K562 (cell line): ENCODE measurements around the gene LPIN1. TPM values are rescaled to one million over a fixed set of nuclear protein-coding genes. Genes with fewer than 3 reads are reported as not detected.

Experiments used
- CREB1 ChIP-seq, 2 experiments: sonication (generic) in 1 of 2; formaldehyde crosslinking in 1 of 2; IDR thresholded peaks; 2 replicates each; pipeline versions ENCODE4 v1.6.1 to v1.8.0; 2012 to 2022; ENCODE audit warnings: inconsistent platforms in 1 of 2, mild to moderate bottlenecking in 1 of 2, missing genetic modification reagents in 1 of 2, moderate library complexity in 1 of 2
- E2F6 ChIP-seq, 2 experiments: IDR thresholded peaks; 2 replicates each; pipeline ENCODE4 v1.6.1; 2011; ENCODE audit warnings: borderline replicate concordance in 1 of 2, control low read depth in 1 of 2, low read depth in 1 of 2, low read length in 1 of 2, mild to moderate bottlenecking in 1 of 2, mixed read lengths in 1 of 2, moderate library complexity in 1 of 2; ENCODE audit not compliant: insufficient read depth in 1 of 2, insufficient read length in 1 of 2, poor library complexity in 1 of 2, severe bottlenecking in 1 of 2; ENCODE audit errors: extremely low read depth in 1 of 2
- HCFC1 ChIP-seq: IDR thresholded peaks from 2 replicates; pipeline ENCODE4 v1.6.1; 2012; ENCODE audit warnings: low read depth, low read length, improper control_type of control experiment
- HDAC1 ChIP-seq, 2 experiments: fragments of 450-650 bp; IDR thresholded peaks; 2 replicates each; pipeline ENCODE4 v1.6.1; 2016 to 2017; ENCODE audit warnings: inconsistent platforms in 1 of 2, mild to moderate bottlenecking in 1 of 2, moderate library complexity in 1 of 2
- NEUROD1 ChIP-seq: fragments of 150-350 bp; IDR thresholded peaks from 2 replicates; pipeline ENCODE4 v1.6.1; 2014; ENCODE audit warnings: borderline replicate concordance, low read length, low read depth; ENCODE audit not compliant: partially characterized antibody
- PBX2 ChIP-seq, 2 experiments: IDR thresholded peaks in 1 of 2; conservative IDR thresholded peaks in 1 of 2; 2 replicates each; pipeline ENCODE4 v1.6.1; 2016; ENCODE audit warnings: low read depth in 2 of 2, mild to moderate bottlenecking in 1 of 2, missing compliant biosample characterization in 1 of 2, missing genetic modification characterization in 1 of 2, moderate library complexity in 1 of 2
- RB1 ChIP-seq: fragments of 450-650 bp; IDR thresholded peaks from 2 replicates; pipeline ENCODE4 v1.6.1; 2017; ENCODE audit warnings: low read depth, mild to moderate bottlenecking
- RBM39 ChIP-seq: fragments of 200-400 bp; formaldehyde crosslinking; optimal IDR thresholded peaks from 2 replicates; pipeline ENCODE3; 2018; ENCODE audit warnings: low read depth, low read length
- RCOR1 ChIP-seq, 2 experiments: IDR thresholded peaks; 2 replicates each; pipeline ENCODE4 v1.6.1; 2012; ENCODE audit warnings: low read depth in 2 of 2, low read length in 2 of 2, borderline replicate concordance in 1 of 2, improper control_type of control experiment in 1 of 2
- SIN3A ChIP-seq, 2 experiments: fragments of 150-350 bp in 1 of 2; IDR thresholded peaks; 2 replicates each; pipeline ENCODE4 v1.6.1; 2011 to 2016; ENCODE audit warnings: borderline replicate concordance in 2 of 2, low read depth in 2 of 2, low read length in 2 of 2, mild to moderate bottlenecking in 2 of 2, moderate library complexity in 2 of 2; ENCODE audit not compliant: control insufficient read depth in 1 of 2
- TAL1 ChIP-seq: fragments of 450-650 bp; IDR thresholded peaks from 2 replicates; pipeline ENCODE4 v1.6.1; 2016; ENCODE audit warnings: mild to moderate bottlenecking
- U2AF2 ChIP-seq: fragments of 200-400 bp; formaldehyde crosslinking; optimal IDR thresholded peaks from 2 replicates; pipeline ENCODE3; 2017; ENCODE audit warnings: low read depth, mild to moderate bottlenecking, low read length
- VEZF1 ChIP-seq: fragments of 200-800 bp; sonication (Bioruptor generic); IDR thresholded peaks from 2 replicates; pipeline ENCODE4 v1.6.1; 2017; ENCODE audit warnings: missing genetic modification characterization, missing compliant biosample characterization
- ZNF41 ChIP-seq: fragments of 250-450 bp; sonication (Bioruptor Pico); conservative IDR thresholded peaks from 2 replicates; pipeline ENCODE4 v1.4.0; 2020; ENCODE audit warnings: mild to moderate bottlenecking
- ZNF76 ChIP-seq: fragments of 250-450 bp; sonication (Bioruptor Pico); IDR thresholded peaks from 2 replicates; pipeline ENCODE4 v1.4.0; 2020; ENCODE audit warnings: mild to moderate bottlenecking, moderate library complexity, borderline replicate concordance
- polyA plus RNA-seq, 8 experiments: library from polyadenylated mRNA; depleted of rRNA in 4 of 8; stranded (reverse) in 5 of 8; unstranded in 3 of 8; fragments of >200 nt; fragmentation: Nextera tagmentation in 2 of 8; fragmentation: Illumina TruSeq in 1 of 8; extraction: Ambion mirVana in 2 of 8; extraction: Trizol in 1 of 8; gene quantifications; 2 replicates each; pipeline versions ENCODE4 v1.2.1 to v1.2.3, GENCODE V29; 2011 to 2014; ENCODE audit warnings: inconsistent platforms in 1 of 8, missing spikeins in 1 of 8
- total RNA-seq, 7 experiments: library from RNA; depleted of rRNA in 6 of 7; stranded (reverse); fragments of >200 nt in 6 of 7; fragmentation: Illumina TruSeq in 2 of 7; extraction: Trizol in 2 of 7; gene quantifications; 2 replicates each; pipeline versions ENCODE4 v1.2.1 to v1.2.3, GENCODE V29; 2011 to 2021; ENCODE audit warnings: low replicate concordance in 1 of 7
- TF ChIP-seq, protein P1 (sequence below): fragments of 250-450 bp; sonication (Bioruptor Pico); IDR thresholded peaks from 2 replicates; pipeline ENCODE4 v1.8.0; 2021; ENCODE audit warnings: borderline replicate concordance, mild to moderate bottlenecking, moderate library complexity; ENCODE audit not compliant: poor library complexity, severe bottlenecking

LPIN1 gene
- total and polyA plus RNA-seq, 9 of the 15 experiments (the other 6 are each of a cell fraction or from before 2014, with no cell fraction given), result 9.2 to 84.0 (median 27.8) TPM

DNA sequence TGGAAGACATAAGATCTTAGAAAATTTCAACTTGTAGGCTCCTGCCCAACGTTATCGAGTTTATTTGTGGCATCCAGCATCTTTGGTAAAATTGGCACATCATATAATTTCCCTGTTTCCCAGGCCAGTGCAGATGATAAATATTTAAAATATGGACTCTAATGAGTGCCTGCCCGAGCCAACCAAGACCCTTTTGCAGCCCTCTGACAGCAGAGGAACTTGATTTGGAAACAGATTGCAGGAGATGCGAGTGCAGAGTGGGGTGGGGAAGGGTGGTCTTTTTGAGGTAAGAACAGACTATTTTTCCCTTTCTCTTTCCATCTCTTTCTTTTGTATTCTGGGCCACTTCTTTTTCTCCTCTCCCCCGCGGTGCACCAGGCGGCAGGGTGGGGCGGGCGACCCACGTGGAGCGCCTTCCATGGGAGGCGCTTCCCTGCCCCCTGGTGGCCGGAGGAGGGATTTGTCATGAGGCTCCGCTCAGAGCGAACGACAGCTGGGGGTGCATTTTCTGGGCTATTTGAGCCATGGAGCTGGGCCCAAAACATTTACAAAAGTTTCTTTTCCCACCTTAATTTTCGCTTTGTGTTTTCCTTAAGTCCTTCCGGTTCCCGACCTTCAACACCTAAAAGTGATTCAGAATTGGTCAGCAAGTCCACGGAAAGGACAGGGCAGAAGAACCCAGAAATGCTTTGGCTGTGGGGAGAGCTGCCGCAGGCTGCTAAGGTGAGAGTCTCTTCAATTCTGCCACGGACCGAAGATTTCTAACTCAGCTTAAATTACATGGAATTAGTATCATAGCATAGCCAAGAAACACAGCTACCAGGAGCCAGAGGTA is 32.7 kb downstream of the LPIN1 start (continued):
- TF ChIP-seq PBX2 (CRISPR knock-in tag; IDR thresholded peaks at IDR 0.05; ENCODE audit: low read depth) (no peak), PBX2 (tag; conservative IDR thresholded peaks at IDR 0.05; ENCODE audit: low read depth) (no peak), CREB1 (IDR thresholded peaks at IDR 0.05) (no peak), CREB1 (CRISPR knock-in tag; IDR thresholded peaks at IDR 0.05) (0 out of 2 replicates have a peak, but pooled peaks have one; percentile 15), U2AF2 (no peak), ZNF76 (CRISPR knock-in tag) (no peak), HDAC1 (IDR thresholded peaks at IDR 0.05) (peak; percentile 49 to 86; a peak in 2 of 4 replicates), RB1 (peak; percentile 85), HCFC1 (peak; percentile 36; the same call in 1 of the 2 replicates), ZNF41 (CRISPR knock-in tag) (no peak), TAL1 (0 out of 2 replicates have a peak, but pooled peaks have one; percentile 1), RCOR1 (IDR thresholded peaks at IDR 0.05; ENCODE audit: borderline replicate concordance in 1 of 2, low read depth in 2 of 2, low read length in 2 of 2) (0 out of 4 replicates have a peak, but pooled peaks of 1 of the 2 experiments have one; percentile 17), E2F6 (IDR thresholded peaks at IDR 0.05; ENCODE audit: borderline replicate concordance in 1 of 2, extremely low read depth in 1 of 2, insufficient read depth in 1 of 2, insufficient read length in 1 of 2, low read depth in 1 of 2, low read length in 1 of 2, poor library complexity in 1 of 2, severe bottlenecking in 1 of 2) (peak; percentile 22 to 68), NEUROD1 (peak; percentile 27), SIN3A (IDR thresholded peaks at IDR 0.05; ENCODE audit: borderline replicate concordance in 2 of 2, control insufficient read depth in 1 of 2, low read depth in 2 of 2, low read length in 2 of 2) (peak; percentile 60 to 80; a peak in 2 of 4 replicates), RBM39 (peak; percentile 64), VEZF1 (CRISPR knock-in tag) (peak; percentile 82)
- TF ChIP-seq, protein P1, sequence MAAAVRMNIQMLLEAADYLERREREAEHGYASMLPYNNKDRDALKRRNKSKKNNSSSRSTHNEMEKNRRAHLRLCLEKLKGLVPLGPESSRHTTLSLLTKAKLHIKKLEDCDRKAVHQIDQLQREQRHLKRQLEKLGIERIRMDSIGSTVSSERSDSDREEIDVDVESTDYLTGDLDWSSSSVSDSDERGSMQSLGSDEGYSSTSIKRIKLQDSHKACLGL (CRISPR knock-in tag), result peak; percentile 79
